GM21723 (cell line): ENCODE measurements around the gene MRPL41.
"Not testable (repeated sequence)": the region's sequence is repeated elsewhere in the genome, so short reads cannot be mapped to it uniquely, and the experiment has no call there.

Experiments
- ATAC-seq: cut with Tn5 transposase; IDR thresholded peaks from one replicate; pipeline ENCODE4 v1.9.1; 2021; ENCODE audit warnings: mild to moderate bottlenecking, moderate library complexity; ENCODE audit not compliant: unreplicated experiment

The MRPL41 gene

GRCh38 chr9:137551264-137552021 is at the start of gene MRPL41:
MRPL41 (plus strand) TSS chr9:137551879; CDS start chr9:137552082, 203 bp downstream.
- peak; percentile 75 for ATAC-seq

DNA sequence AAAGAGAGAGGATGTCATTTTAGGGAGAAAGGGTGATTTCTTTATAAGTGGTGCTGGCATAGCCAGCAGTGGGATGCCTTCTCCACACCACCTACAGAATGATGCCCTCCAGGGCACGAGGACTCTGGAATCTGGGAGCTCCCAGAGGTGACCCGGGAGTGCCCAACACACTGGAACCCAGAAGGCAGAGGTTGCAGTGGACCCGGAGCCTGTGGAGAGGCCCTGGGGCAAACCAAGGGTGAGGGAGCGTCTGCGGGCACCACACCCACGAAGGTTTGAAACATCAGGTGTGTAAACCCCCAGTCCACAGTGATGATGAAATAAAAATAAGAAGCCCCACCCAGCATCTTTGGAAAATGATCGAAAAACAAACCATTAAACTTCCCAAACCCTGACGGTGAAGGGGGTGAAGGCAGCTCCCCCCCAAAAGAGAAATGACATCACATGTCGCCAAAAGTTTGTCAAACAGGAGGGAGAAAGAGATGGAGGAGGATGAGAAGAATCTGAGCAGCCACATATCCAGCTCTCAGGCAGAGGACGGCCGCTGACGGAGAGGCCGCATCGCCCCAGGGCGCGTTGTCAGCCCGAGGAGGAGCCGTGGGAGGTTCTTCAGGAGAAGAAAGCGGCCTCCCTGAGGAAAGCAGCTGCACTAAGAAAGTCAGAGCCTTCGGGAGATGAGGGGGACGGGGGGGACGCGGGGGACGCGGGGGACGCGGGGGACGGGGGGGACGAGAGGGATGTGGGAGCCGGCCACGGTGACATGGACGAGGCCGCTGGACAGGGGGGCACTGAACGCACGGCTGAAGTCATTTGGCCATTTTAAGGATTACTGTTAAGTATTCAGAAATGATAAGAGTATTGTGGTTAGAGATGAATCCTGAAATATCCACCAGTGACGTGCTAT is 49.4 kb upstream of the MRPL41 start:
- no peak for ATAC-seq

- ATAC-seq, result no peak
Observed at GRCh38 chr9:137504432-137504777, 47.3 kb upstream of the MRPL41 start.

- no peak for ATAC-seq
Observed at GRCh38 chr9:137505421-137506140, 46.1 kb upstream of the MRPL41 start.

- no peak for ATAC-seq
Observed at GRCh38 chr9:137506274-137506673, 45.4 kb upstream of the MRPL41 start.

- ATAC-seq, result no peak
Observed at GRCh38 chr9:137506702-137507171, 44.9 kb upstream of the MRPL41 start.

DNA sequence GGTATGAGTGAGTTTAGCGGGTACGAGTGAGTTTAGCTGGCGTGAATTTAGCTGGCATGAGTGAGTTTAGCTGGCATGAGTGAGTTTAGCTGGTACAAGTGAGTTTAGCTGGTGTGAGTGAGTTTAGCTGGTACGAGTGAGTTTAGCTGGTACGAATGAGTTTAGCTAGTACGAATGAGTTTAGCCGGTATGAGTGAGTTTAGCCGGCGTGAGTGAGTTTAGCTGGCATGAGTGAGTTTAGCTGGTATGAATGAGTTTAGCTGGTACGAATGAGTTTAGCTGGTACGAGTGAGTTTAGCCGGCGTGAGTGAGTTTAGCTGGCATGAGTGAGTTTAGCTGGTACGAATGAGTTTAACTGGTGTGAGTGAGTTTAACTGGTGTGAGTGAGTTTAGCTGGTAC is 42.5 kb upstream of the MRPL41 start:
- ATAC-seq, result no peak

GRCh38 chr9:137511126-137511525 is 40.6 kb upstream of the MRPL41 start:
- not testable (repeated sequence) for ATAC-seq

DNA sequence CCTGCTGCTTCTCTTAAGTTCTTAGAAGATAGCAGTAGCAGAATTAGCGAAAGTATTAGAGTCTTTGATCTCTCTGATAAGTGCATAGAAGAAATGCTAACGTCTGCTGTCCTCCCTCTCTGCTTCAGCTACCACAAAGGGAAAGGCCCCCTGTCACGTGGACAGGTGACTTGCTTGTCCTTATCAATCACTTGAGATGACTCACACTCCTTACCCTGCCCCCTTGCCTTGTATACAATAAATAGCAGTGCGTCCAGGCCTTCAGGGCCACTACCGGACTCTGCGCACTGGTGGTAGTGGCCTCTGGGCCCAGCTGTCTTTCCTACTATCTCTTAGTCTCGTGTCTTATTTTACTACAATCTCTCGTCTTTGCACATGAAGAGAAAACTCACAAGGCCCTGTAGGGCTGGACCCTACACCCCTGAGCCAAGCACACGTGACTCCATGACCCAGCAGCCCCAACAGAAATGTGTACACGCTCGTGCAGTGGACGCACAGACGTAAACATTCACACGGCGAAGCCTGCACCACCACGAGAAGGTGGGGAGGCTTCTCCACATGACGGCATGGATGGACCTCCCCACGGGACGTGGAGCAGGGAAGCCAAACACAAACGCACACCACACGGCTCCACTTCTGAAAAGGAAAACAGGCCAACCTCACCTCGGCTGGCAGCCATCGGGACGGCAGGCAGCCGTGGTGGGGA is 39.8 kb upstream of the MRPL41 start:
- no peak for ATAC-seq

- ATAC-seq, result not testable (repeated sequence)
Observed at GRCh38 chr9:137513136-137513535, 38.5 kb upstream of the MRPL41 start.

- not testable (repeated sequence) for ATAC-seq
Observed at GRCh38 chr9:137513801-137514570, 37.7 kb upstream of the MRPL41 start.

GRCh38 chr9:137514691-137515337 is 36.9 kb upstream of the MRPL41 start:
- no peak for ATAC-seq

DNA sequence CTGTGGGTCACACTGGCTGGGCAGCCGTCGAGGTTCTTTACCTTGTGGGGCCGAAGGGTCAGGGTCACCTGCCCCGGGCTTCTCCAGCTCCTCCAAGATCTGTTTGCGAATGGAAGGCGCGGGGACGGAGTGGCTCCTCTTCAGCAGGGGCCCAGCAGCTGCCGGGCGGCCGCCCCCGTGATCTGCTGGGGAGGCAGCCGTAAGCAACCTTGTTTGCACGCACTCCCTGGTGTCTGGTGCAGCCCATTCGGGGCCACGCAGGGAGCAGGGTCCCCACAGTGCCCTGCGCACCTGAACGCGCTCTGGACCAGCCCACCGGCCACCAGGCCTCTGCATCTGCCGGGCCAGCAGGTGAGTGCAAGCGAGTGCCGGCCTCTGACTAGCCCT is 36.3 kb upstream of the MRPL41 start:
- no peak for ATAC-seq

- ATAC-seq, result no peak
Observed at GRCh38 chr9:137516144-137516917, 35.3 kb upstream of the MRPL41 start.

DNA sequence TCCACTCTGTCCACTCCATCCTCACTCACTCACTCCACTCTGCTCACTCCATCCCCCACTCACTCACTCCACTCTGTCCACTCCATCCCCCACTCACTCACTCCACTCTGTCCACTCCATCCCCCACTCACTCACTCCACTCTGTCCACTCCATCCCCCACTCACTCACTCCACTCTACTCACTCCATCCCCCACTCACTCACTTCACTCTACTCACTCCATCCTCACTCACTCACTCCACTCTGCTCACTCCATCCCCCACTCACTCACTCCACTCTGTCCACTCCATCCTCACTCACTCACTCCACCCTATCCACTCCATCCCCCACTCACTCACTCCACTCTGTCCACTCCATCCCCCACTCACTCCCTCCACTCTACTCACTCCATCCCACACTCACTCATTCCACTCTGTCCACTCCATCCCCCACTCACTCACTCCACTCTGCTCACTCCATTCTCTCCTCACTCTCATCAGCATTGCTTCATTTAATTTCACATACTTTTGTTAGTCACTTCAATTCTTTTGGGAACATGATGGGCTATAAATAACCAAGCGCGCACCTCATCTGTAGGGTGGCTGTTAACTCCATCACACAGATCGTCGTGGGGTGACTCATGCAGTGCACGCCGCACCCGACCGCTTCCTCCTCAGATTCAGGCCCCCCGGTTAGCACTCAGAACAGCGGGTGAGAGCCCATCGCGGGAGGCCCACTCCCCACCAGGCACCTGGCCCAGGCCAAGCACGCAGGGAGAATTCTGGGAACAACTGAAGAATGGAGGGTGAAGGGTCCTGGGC is 32.8 kb upstream of the MRPL41 start:
- not testable (repeated sequence) for ATAC-seq

DNA sequence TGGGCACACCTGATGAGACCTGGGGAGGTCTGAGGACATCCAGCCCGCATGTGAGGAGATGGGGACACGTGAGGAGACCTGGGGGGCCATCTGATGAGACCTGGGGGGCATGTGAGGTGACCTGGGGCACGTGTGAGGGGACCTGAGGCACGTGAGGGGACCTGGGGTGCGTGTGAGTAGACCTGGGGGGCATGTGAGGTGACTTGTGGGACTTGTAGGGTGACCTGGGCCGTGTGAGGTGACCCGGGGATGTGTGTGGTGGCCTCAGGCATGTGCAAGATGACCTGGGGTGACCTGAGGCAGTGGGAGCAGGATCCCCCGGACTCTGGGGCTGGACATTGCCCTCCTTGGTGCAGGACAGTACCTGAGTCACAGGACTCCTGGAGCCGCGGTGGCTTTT is 32.1 kb upstream of the MRPL41 start:
- no peak for ATAC-seq

- no peak for ATAC-seq
Observed at GRCh38 chr9:137520614-137521404, 30.9 kb upstream of the MRPL41 start.
